ENCODE measurements around the gene CNGA1.

DNA sequence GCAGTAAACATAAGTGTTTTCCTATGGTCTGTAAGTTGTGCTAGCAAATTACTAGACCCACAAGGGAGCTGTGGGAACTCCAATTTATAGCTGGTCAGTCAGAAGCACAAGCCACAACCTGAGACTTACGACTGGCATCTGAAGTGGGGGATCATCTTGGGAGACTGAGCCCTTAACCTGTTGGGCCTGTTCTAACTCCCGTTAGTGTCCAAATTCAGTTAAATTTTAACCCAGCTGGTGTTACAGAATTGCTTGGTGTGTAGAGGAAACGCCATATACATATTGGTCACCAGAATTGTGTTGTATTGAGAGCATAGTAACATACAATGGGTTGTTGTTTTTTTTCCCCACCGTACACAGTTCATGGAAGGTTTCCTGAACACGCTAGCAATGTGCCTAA, 77.0 kb downstream of the CNGA1 start:
- TF ChIP-seq CTCF (IDR thresholded peaks at IDR 0.05 in 8 of 11, conservative IDR thresholded peaks at IDR 0.05 in 3 of 11), result no peak
- no peak for TF ChIP-seq POLR2AphosphoS5 (IDR thresholded peaks at IDR 0.05)

Measured in spleen (tissue), 7 donors.